Neural progenitor cell (in vitro differentiated cells): Measurements from ENCODE around the gene BEX3. TPM values are rescaled to one million over a fixed set of nuclear protein-coding genes. Genes with fewer than 3 reads are reported as not detected.

ENCODE experiments used
- DNase-seq: peaks from one replicate; pipeline ENCODE4 v3.0.0-alpha.2; 2016; ENCODE audit warnings: low spot score
- H2AFZ ChIP-seq: fragments of 200-600 bp; sonication (generic); replicated peaks from 2 replicates; pipeline ENCODE4 v1.6.1; 2016; ENCODE audit warnings: antibody characterized with exemption
- H3F3A ChIP-seq: fragments of 200-600 bp; sonication (generic); 2 replicates; pipeline ENCODE4 v1.6.1; 2016; ENCODE audit warnings: antibody characterized with exemption, low read depth
- H3K27ac ChIP-seq: fragments of 200-600 bp; sonication (generic); 2 replicates; pipeline ENCODE4 v1.5.1; 2016; ENCODE audit warnings: mild to moderate bottlenecking
- H3K27me3 ChIP-seq: fragments of 200-600 bp; sonication (generic); 2 replicates; pipeline ENCODE4 v1.6.1; 2016; ENCODE audit warnings: mild to moderate bottlenecking, moderate library complexity
- H3K36me3 ChIP-seq: fragments of 200-600 bp; sonication (generic); 2 replicates; pipeline ENCODE4 v1.5.1; 2016
- H3K4me1 ChIP-seq: fragments of 200-600 bp; sonication (generic); 2 replicates; pipeline ENCODE4 v1.6.1; 2016; ENCODE audit warnings: mixed run types
- H3K4me2 ChIP-seq: fragments of 200-600 bp; sonication (generic); 2 replicates; pipeline ENCODE4 v1.6.1; 2016
- H3K4me3 ChIP-seq: fragments of 200-600 bp; sonication (generic); 2 replicates; pipeline ENCODE4 v1.5.1; 2016
- H3K79me2 ChIP-seq: fragments of 200-600 bp; sonication (generic); 2 replicates; pipeline ENCODE4 v1.6.1; 2016; ENCODE audit warnings: low read depth
- H3K9ac ChIP-seq: fragments of 200-600 bp; sonication (generic); 2 replicates; pipeline ENCODE4 v1.6.1; 2016
- H3K9me3 ChIP-seq: fragments of 200-600 bp; sonication (generic); 2 replicates; pipeline ENCODE4 v1.5.1; 2016; ENCODE audit warnings: low read depth
- H4K20me1 ChIP-seq: fragments of 200-600 bp; sonication (generic); 2 replicates; pipeline ENCODE4 v1.6.1; 2016; ENCODE audit warnings: low read depth
- H3K27ac Mint-ChIP-seq: 3 replicates; pipeline ENCODE4 v1.8.0; 2021; ENCODE audit warnings: mixed read lengths
- H3K27me3 Mint-ChIP-seq: 2 replicates; pipeline ENCODE4 v1.8.0; 2022; ENCODE audit warnings: low read depth, mild to moderate bottlenecking, inconsistent platforms, moderate library complexity, mixed read lengths; ENCODE audit not compliant: insufficient read depth
- H3K36me3 Mint-ChIP-seq: 3 replicates; pipeline ENCODE4 v1.8.0; 2021; ENCODE audit warnings: mixed read lengths
- H3K4me1 Mint-ChIP-seq: 3 replicates; pipeline ENCODE4 v1.8.0; 2021; ENCODE audit warnings: mixed read lengths
- H3K4me3 Mint-ChIP-seq: 3 replicates; pipeline ENCODE4 v1.8.0; 2021; ENCODE audit warnings: mild to moderate bottlenecking, moderate library complexity, mixed read lengths
- H3K9me3 Mint-ChIP-seq: 3 replicates; pipeline ENCODE4 v1.8.0; 2020; ENCODE audit warnings: mixed read lengths
- EZH2 ChIP-seq: fragments of 200-600 bp; sonication (generic); IDR thresholded peaks from 2 replicates; pipeline ENCODE4 v1.6.1; 2017; ENCODE audit warnings: antibody characterized with exemption, mild to moderate bottlenecking, moderate library complexity
- EZH2phosphoT487 ChIP-seq: fragments of 200-600 bp; sonication (generic); IDR thresholded peaks from 2 replicates; pipeline ENCODE4 v1.6.1; 2017; ENCODE audit warnings: antibody characterized with exemption
- total RNA-seq: library from RNA; depleted of rRNA; stranded (reverse); fragments of >200 nt; gene quantifications from 2 replicates; pipeline ENCODE4 v1.2.3, GENCODE V29; 2015; ENCODE audit warnings: low replicate concordance
- TF ChIP-seq, protein P1 (sequence below): fragments of 200-600 bp; sonication (generic); IDR thresholded peaks from 2 replicates; pipeline ENCODE4 v1.5.1; 2017; ENCODE audit warnings: antibody characterized with exemption, mild to moderate bottlenecking

The BEX3 gene
- total RNA-seq, 1 donor from 2014 or later, result 392 TPM

DNA sequence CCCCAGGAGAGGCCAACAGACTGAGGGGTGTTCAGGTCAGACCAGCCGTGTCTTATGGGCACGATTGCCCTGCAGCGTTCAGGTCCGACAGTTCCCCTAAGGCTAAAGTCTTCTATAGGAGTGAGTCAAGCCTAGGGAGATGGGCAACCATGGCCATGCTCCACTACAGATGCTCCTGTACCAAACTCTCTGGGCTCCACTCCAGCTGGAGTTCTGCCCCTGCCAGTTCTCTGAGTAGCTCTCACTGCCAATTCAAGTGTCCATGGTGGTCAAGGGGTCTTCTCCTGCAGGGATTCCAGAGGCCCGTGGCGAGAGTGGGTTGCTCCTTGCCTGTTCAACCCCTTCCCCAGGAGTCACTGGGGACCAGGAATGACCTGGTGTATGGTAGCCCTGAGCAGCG lies 38.2 kb downstream of the BEX3 start:
- Mint-ChIP-seq H3K4me1 (peaks cover 8% of the 10 kb centered on the region), H3K36me3 (peaks cover 28% of the 10 kb centered on the region), H3K9me3 (no peaks in the 10 kb centered on the region), H3K27me3 (no peaks in the 10 kb centered on the region), H3K4me3 (no peak overlapping the region), H3K27ac (no peak overlapping the region)
- Histone ChIP-seq H4K20me1 (no peaks in the 10 kb centered on the region), H3K4me2 (no peak overlapping the region), H3K9me3 (no peaks in the 10 kb centered on the region), H3K4me3 (no peak overlapping the region), H3K36me3 (peaks cover 4% of the 10 kb centered on the region), H3K27me3 (no peaks in the 10 kb centered on the region), H3K9ac (no peak overlapping the region), H3F3A (no peaks in the 10 kb centered on the region), H2AFZ (no peak overlapping the region), H3K79me2 (no peaks in the 10 kb centered on the region), H3K4me1 (no peaks in the 10 kb centered on the region), H3K27ac (no peak overlapping the region)
- no peak for DNase-seq
- TF ChIP-seq EZH2phosphoT487 (no peak), EZH2 (no peak)

DNA sequence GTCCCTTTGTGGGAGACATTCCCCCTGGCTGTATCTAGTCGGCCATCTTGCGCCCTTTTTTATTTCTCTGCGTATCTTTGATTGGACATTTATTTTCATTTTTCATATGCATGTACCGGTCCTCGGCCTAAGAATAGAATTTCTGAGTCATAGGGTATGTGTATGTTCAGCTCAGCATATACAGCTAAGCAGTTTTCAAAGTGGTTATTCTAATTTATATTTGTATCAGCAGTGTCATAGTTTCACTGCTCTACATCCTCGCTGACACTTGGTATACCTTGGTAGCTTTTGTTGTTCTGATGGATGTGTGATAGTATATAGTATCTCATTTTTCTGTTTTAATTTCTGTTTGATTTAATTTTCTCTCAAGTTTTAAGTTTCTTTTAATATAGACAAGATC lies 38.7 kb downstream of the BEX3 start:
- no peaks in the 10 kb centered on the region for H3K27me3 ChIP-seq
- TF ChIP-seq EZH2, result no peak
- no peak for TF ChIP-seq EZH2phosphoT487
- no peaks in the 10 kb centered on the region for H3F3A ChIP-seq
- no peaks in the 10 kb centered on the region for H3K9me3 ChIP-seq
- H3K4me2 ChIP-seq, result no peak overlapping the region
- no peaks in the 10 kb centered on the region for H3K79me2 ChIP-seq
- H3K27ac ChIP-seq, result no peak overlapping the region
- Mint-ChIP-seq H3K27me3 (no peaks in the 10 kb centered on the region), H3K4me1 (peaks cover 8% of the 10 kb centered on the region), H3K9me3 (no peaks in the 10 kb centered on the region), H3K27ac (no peak overlapping the region), H3K4me3 (no peak overlapping the region), H3K36me3 (peaks cover 28% of the 10 kb centered on the region)
- H3K9ac ChIP-seq, result no peak overlapping the region
- H3K36me3 ChIP-seq, result peaks cover 4% of the 10 kb centered on the region
- no peaks in the 10 kb centered on the region for H4K20me1 ChIP-seq
- no peak overlapping the region for H2AFZ ChIP-seq
- no peak overlapping the region for H3K4me3 ChIP-seq
- H3K4me1 ChIP-seq, result no peaks in the 10 kb centered on the region
- no peak for DNase-seq

DNA sequence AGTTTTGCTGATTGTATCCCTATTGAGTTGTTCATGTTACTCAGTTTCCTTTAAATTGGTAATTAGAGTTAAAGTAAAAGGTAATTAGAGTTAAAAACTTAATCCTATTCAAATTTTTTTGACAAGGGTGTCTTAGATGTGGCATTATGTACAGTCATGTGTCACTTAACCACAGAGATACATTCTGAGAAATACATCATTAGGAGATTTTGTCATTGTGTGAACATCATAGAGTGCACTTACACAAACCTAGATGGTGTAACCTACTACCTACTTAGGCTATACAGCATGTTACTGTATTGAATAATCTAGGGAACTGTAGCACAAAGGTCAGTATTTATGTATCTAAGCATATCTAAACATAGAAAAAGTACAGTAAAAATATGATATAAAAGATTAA lies 39.2 kb downstream of the BEX3 start:
- no peak overlapping the region for H3K27ac Mint-ChIP-seq
- TF ChIP-seq EZH2phosphoT487, result no peak
- TF ChIP-seq, protein P1, sequence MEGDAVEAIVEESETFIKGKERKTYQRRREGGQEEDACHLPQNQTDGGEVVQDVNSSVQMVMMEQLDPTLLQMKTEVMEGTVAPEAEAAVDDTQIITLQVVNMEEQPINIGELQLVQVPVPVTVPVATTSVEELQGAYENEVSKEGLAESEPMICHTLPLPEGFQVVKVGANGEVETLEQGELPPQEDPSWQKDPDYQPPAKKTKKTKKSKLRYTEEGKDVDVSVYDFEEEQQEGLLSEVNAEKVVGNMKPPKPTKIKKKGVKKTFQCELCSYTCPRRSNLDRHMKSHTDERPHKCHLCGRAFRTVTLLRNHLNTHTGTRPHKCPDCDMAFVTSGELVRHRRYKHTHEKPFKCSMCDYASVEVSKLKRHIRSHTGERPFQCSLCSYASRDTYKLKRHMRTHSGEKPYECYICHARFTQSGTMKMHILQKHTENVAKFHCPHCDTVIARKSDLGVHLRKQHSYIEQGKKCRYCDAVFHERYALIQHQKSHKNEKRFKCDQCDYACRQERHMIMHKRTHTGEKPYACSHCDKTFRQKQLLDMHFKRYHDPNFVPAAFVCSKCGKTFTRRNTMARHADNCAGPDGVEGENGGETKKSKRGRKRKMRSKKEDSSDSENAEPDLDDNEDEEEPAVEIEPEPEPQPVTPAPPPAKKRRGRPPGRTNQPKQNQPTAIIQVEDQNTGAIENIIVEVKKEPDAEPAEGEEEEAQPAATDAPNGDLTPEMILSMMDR, result no peak
- no peak for TF ChIP-seq EZH2
- no peaks in the 10 kb centered on the region for H3K79me2 ChIP-seq

DNA sequence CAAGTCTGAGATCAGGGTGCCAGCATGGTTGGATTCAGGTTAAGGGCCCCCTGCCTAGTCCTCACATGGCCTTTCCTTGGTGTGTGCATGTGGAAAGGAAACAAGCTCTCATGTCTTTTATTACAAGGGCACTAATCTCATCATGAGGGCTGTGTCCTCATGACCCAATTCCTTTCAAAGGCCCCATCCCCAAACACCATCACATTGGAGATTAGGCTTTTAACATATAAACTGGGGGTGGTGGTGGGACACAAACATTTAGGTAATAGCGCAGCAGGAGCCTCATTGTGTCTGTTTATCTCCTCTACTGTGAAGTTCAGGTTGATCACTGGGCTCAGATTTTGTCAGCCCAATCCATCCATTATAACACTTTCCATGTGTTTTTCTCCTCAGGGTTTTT lies 41.0 kb downstream of the BEX3 start:
- Mint-ChIP-seq H3K4me1 (peaks cover 8% of the 10 kb centered on the region), H3K9me3 (no peaks in the 10 kb centered on the region), H3K27ac (no peak overlapping the region), H3K36me3 (peaks cover 29% of the 10 kb centered on the region), H3K4me3 (no peak overlapping the region), H3K27me3 (no peaks in the 10 kb centered on the region)
- no peak for DNase-seq
- TF ChIP-seq EZH2 (no peak), EZH2phosphoT487 (no peak)
- TF ChIP-seq, protein P1, result no peak
- H2AFZ ChIP-seq, result no peak overlapping the region
- H3K4me2 ChIP-seq, result no peak overlapping the region
- H3K79me2 ChIP-seq, result no peaks in the 10 kb centered on the region
- no peaks in the 10 kb centered on the region for H3K9me3 ChIP-seq
- H3F3A ChIP-seq, result no peaks in the 10 kb centered on the region
- no peak overlapping the region for H3K27ac ChIP-seq
- H3K4me1 ChIP-seq, result no peaks in the 10 kb centered on the region
- H4K20me1 ChIP-seq, result no peaks in the 10 kb centered on the region
- H3K9ac ChIP-seq, result no peak overlapping the region
- H3K27me3 ChIP-seq, result no peaks in the 10 kb centered on the region
- H3K4me3 ChIP-seq, result no peak overlapping the region
- no peaks in the 10 kb centered on the region for H3K36me3 ChIP-seq

More for the DNA sequence above, 39.2 kb downstream of the BEX3 start:
- no peak overlapping the region for H2AFZ ChIP-seq
- H3K27me3 Mint-ChIP-seq, result no peaks in the 10 kb centered on the region
- no peak overlapping the region for H3K27ac ChIP-seq
- H3K4me3 ChIP-seq, result no peak overlapping the region
- H3K4me3 Mint-ChIP-seq, result no peak overlapping the region
- H3K27me3 ChIP-seq, result no peaks in the 10 kb centered on the region
- H3F3A ChIP-seq, result no peaks in the 10 kb centered on the region
- peaks cover 28% of the 10 kb centered on the region for H3K36me3 Mint-ChIP-seq
- no peaks in the 10 kb centered on the region for H4K20me1 ChIP-seq
- H3K9ac ChIP-seq, result no peak overlapping the region
- H3K4me1 ChIP-seq, result no peaks in the 10 kb centered on the region
- H3K9me3 Mint-ChIP-seq, result no peaks in the 10 kb centered on the region
- peaks cover 8% of the 10 kb centered on the region for H3K4me1 Mint-ChIP-seq
- H3K9me3 ChIP-seq, result no peaks in the 10 kb centered on the region
- no peak for DNase-seq
- no peak overlapping the region for H3K4me2 ChIP-seq
- H3K36me3 ChIP-seq, result peaks cover 4% of the 10 kb centered on the region
